Activated CD4-positive, alpha-beta T cell treated with anti-CD3 and anti-CD28 coated beads, Interleukin-2, amount 50 U/mL, for 16 hours (primary cell): ENCODE data around the gene CAVIN1.
"Not testable (repeated sequence)": the region's sequence is repeated elsewhere in the genome, so short reads cannot be mapped to it uniquely, and the experiment has no call there.

ENCODE experiments used
- DNase-seq: peaks from one replicate; pipeline ENCODE4 v3.0.0-alpha.2; 2020

Gene CAVIN1, protein sequence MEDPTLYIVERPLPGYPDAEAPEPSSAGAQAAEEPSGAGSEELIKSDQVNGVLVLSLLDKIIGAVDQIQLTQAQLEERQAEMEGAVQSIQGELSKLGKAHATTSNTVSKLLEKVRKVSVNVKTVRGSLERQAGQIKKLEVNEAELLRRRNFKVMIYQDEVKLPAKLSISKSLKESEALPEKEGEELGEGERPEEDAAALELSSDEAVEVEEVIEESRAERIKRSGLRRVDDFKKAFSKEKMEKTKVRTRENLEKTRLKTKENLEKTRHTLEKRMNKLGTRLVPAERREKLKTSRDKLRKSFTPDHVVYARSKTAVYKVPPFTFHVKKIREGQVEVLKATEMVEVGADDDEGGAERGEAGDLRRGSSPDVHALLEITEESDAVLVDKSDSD

DNA sequence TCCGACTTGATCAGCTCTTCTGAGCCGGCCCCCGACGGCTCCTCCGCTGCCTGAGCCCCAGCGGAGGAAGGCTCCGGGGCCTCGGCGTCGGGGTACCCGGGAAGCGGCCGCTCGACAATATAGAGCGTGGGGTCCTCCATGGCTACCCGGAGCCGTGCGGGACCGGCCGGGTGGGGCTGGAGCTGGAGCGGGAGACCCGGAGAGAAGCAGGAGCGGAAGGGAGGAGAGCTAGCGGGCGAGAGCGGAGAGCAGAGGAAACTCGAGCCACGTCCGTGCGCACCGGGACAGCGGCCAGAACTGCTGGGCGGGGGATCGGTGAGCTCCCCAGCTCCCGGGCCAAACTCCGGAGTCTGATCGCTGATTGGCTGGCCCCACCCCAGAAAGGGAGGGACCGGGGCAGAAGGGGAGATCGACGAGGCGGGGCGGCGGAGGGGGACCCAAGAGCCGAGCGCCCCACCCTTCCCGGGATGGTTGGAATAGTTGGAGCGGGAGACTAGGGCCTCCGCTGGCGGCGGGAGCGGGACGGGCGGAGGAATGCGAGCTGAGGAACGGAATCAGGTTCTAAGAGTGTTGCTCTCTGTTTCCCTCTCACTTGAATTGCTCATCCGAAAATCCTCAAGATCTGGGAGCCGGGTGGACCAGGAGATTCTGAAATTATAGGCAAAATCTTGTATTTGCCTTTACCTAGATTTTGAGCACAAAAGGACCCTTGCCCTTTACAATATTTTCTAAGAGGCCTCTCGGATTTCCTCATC lies at the start of gene CAVIN1:
TSS of gene CAVIN1 (minus strand) at position 299 of the 755 bp plus-strand sequence. CDS start at position 140, 159 bp downstream.
- no peak for DNase-seq

DNA sequence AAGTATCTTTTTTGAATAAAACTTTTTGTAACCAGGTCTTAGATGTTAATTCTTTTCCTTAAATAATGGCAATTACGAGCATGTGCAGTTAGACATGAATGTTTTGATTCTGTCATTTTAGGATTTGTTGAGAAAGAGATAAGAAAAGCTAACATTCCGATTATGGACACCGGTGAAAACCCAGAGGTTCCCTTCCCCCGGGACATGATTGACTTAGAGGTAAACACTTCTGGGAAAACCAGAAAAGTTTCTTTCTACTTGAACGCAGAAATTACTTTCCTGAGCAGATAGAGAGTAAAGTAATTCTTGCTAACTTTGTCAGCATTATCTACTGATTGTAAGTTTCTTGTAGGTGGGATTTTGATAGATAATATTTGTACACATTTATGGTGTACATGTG lies 44.8 kb upstream of the CAVIN1 start:
- DNase-seq: no peak

DNA sequence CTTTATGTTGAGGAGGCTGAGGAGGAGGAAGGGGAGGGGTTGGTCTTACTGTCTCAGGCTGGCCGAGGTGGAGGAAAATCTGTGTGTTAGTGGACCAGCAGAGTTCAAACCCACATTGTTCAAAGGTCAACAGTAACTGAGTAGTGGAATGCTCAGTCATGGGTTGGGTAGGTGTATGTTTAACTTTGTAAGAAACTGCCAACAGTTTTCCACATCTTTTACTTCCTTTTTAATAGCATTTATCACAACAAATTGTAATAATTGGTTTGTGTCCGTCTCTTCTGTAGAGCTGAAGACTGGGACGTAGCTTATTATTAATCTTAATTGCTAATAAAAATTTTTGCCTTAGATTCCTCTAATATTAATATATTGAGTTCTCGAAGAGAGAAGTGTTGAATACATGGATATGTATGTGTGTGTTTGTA lies 40.9 kb upstream of the CAVIN1 start:
- no peak for DNase-seq

DNA sequence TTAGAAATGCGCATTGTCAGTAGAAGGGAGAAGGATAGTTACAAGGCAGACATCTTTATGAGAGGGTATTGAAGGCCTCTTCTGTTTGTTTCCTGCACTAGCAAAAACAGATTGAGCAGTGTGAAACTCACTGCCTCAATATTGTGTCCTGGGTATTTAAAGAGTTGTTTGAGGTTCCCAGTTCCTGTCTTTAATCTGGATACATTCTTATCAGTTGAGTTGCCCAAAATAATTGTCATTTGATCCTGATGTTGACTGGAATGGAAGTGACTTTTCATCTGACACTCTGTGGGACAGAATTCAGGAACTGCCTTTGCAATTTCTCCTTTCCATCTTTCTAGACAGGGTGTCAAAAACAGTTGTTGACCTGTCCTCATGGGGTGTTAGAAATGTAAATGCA lies 37.3 kb upstream of the CAVIN1 start:
- no peak for DNase-seq

DNA sequence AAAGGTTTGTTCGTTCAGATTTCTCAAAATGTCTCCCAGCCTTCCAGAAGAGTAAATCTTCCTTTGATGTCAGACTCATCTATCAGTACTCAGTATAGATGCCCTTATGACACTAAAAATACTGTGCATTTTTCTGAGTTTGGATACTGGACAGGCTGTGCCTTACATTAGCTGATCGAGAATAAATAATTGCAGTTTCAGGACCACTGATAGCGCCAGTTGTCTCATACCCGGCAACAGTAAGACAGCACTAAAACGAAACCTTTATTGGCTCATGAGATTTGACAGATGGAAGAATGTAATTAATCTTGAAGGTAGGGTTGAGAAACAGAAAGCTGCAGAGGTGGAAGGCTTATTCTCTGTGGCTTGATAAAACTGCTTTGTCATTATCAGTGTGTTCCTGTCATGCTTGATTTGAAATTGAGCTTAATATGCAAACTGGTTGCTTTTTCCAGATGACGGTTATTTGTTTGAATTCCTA lies 36.8 kb upstream of the CAVIN1 start:
- peak; percentile 40 for DNase-seq

DNA sequence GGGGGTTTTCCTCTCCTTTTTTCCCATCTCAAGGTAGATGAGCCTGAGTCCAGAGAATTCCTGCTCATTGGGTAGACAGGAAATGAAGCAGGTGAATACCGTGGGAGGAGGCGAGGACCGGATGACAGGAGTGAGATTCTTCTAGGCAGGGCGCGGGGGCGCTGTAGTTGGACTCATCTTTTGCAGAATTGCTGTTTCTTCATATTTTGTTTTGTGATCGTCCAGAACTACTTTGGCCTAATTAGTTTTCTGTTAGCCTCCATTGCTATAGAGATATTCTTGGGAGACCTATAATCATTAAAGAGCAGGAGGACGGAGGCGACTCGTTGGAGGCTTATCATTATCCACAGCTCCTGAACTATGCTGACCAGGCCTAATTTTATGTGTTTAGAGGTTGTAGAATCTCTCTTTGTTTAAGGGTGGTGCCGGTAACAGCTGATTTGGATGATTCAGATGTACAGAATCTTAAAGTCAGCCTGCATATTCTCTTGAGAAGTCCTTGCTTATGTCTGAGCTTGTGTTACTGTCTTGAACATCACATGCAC lies 36.3 kb upstream of the CAVIN1 start:
- peak; percentile 10 for DNase-seq

DNA sequence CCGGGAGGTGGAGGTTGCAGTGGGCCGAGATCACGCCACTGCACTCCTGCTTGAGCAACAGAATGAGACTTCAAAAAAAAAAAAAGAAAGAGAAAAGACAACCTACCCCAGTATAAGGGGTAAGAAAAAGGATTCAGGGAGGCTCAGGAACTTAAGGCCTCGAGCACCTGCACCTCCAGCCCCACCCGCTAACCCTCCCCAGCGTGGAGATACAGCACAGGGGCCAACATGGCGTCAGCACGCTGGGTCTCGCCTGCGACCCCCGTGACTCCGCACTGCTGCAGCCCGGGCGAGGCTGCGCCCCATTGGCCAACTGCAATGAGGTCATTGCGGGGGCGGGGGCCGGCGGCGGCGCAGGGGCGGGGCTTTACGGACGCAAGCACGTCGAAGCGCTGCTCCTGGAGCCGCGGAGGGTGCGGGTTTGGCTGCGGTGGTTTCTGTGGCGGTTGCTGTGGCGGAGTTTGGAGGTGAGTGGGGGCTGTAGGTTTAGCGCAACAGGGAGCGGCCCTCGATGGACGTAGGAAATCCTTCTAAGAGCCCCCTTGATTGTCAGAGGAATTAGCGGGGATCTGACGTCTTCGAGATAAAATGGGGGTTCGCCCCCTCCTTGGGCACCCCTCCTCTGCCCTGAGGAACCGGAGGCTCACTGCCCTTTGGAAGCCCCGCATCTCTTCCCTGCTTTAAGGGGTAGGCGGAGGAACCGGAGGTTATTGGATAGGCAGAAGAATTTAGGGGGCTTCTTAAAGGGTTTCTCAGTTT lies 35.6 kb upstream of the CAVIN1 start, which contains the start of gene ATP6V0A1:
TSS of gene ATP6V0A1 (plus strand) at position 382 of the 759 bp plus-strand sequence. CDS start 2,017 bp downstream, outside the sequence.
- DNase-seq: peak; percentile 91

DNA sequence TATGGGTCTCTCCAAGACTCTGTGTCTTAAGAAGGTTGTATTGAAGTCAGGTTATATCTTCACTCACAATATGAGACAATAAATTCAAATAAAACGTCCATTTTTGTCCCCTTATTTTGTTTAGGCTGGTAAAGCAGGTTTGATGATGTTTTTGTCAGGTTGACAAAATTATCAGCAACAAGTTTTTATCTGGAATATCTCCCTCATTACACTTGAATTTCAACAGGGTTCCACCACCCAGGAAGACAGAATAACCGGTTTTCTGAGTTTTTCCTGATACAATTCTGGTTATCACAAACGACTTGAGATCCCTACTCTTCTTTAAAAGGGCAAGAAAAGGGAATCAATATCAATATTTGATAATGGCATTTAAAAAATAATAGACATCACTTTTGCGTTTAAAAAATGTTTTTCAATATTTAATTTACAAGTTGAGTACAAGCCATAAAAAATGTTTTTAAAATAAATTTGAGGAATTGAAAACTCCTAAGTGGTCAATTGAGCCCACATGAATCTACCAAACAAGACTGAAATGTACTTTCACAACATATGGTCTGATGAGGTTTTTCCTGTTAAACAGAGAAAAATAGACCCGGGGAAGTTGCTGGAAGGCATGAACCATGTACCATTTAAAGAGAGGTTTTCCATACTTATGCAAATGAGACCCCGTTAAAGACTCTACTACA lies 34.2 kb upstream of the CAVIN1 start:
- DNase-seq: no peak

DNA sequence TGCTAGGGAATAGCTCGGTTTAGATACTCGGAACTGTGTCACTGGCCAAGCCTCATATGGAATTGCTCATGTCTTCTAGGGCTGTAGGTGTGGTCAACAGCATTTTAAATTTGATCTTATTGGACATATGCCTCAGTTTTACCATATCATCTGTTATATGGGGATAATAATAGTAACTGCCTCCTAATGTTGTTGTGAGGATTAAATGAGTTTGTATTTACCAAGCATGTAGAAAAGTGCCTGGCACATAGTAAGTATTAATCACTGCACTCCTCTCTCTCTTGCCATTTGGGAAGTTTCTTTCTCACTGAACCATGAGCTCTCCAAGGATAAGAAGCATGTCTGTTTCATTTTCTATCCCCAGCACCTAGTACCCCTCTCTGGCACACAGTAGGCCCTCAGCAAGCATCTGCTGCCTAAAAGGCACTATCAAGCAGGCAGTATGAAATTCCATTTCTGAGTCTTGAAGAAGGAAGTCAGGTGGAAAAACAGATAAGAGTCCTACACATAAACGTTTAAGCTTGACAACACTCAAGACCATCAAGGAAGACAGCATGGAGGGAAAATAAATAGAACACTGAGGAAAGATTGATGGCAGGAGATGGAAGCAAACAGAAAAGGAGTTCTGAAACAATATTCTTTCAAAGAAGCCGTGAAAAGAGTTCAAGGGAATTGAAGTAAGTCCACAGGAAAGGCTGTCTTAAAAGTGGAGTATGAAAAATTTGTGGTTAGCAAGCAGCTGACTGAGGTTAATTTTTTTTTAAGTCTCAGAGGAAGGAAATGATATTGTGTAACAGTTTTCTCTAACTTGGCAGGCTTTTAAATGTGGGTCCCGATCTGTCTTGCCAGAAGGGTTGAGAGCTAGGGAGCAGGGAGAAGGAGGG lies 33.4 kb upstream of the CAVIN1 start:
- peak; percentile 53 for DNase-seq

DNA sequence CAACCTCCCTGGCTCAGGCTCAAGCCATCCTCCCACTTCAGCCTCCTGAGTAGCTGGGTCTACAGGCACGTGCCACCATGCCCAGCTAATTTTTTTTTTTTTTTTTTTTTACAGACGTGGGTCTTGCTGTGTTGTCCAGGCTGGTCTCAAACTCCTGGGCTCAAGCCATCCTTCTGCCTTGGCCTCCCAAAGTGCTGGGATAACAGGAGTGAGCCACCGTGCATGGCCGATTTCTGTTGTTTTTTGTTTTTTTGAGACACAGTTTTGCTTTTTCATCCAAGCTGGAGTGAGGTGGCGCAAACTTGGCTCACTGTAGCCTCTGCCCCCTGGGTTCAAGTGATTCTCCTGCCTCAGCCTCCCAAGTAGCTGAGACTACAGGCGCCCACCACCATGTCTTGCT lies 31.9 kb upstream of the CAVIN1 start:
- not testable (repeated sequence) for DNase-seq

DNA sequence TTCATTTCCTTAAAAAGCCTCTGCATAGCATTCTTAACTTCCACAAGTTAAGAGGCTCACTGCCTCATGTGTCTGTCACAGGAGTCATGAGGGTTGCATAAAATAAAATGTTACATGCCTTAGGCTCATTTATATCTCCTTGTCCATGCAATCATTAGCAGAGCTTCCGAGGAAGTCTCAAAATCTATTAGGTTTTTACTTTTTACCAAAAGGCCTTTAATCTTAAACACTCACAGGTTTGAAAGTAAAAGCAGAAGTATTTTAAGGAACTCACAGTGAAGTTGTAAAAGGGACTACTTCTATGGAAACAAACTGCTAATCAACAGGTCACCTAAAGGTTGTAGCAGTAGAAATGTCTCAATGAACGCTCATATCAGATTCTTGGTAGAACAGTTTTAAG lies 30.4 kb upstream of the CAVIN1 start:
- DNase-seq: no peak

DNA sequence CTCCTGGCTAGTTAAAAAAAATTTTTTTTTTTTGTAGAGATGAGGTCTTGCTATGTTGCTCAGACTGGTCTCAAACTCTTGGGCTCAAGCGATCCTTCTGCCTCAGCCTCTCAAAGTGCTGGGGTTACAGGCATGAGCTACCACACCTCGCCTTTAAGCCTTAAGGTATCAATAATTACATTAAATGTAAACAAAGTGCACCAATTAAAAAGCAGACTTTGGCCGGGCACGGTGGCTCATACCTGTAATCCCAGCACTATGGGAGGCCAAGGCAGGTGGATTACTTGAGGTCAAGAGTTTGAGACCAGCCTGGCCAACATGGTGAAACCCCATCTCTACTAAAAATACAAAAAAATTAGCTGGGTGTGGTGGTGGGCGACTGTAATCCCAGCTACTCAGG lies 28.2 kb upstream of the CAVIN1 start:
- DNase-seq: not testable (repeated sequence)

DNA sequence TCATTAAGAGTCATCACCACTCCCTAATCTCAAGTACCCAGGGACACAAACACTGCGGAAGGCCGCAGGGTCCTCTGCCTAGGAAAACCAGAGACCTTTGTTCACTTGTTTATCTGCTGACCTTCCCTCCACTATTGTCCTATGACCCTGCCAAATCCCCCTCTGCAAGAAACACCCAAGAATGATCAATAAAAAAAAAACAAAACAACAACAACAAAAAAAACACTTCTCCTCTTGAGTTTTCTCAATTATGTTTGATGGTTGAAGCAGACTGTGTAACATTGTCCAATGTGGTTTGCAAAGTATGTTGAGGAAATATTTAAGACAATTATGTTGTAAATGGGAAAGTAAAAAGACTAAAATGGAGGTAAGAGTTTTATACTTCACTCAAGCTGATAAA lies 26.8 kb upstream of the CAVIN1 start:
- DNase-seq: not testable (repeated sequence)

DNA sequence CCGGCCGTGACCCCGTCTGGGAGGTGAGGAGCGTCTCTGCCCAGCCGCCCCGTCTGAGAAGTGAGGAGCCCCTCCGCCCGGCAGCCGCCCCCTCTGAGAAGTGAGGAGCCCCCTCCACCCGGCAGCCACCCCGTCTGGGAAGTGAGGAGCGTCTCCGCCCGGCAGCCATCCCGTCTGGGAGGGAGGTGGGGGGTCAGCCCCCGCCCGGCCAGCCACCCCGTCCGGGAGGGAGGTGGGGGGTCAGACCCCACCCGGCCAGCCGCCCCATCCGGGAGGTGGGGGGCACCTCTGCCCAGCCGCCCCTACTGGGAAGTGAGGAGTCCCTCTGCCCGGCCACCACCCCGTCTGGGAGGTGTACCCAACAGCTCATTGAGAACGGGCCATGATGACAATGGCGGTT lies 26.1 kb upstream of the CAVIN1 start:
- DNase-seq: not testable (repeated sequence)

DNA sequence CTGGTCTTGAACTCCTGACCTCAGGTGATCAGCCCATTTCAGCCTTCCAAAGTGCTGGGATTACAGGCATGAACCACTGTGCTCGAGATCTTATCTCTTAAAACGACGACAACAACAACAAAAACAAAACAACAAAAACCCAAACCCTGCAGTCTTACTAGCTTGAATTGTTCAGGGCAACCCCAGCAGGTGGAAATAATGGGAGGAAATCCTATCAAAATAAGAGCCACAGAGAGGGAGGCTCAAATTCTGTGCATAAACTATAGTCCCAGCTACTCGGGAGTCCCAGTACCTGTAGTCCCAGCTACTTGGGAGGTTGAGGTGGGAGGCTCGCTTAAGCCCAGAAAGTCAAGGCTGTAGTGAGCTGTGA lies 19.1 kb upstream of the CAVIN1 start:
- no peak for DNase-seq

DNA sequence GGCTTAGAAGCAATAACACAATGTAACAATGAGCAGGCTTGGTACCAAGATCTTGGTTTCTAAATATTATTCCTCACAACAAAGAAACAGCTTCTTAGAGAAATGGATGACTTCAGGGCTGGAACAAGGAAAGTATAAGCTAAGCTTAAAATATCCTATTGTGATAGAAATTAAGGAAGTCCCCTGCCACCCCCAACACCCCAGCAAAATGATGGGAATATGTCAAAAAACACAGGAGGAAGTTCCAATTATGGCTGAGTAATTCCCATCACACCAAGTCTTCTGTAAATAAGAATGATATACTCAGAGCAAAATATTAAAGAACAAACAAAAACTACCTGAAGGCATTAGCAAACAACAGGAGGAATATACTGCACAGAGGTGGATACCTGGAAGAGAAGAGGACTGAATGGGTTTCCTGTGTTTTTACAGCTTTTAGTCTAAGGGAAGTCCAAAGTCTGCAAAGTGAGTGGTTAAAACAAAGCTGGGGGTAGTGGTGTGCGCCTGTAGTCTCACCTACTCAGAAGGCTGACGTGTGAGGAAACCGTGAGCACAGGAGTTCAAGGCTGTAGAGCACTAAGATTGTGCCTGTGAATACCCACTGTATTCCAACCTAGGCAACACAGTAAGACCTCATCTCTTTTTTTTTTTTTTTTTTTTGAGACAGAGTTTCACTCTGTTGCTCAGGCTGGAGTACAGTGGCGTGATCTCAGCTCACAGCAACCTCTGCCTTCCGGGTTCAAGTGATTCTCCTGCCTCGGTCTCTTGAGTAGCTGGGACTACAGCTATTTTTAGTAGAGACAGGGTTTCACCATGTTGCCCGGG lies 18.5 kb upstream of the CAVIN1 start:
- DNase-seq: no peak

DNA sequence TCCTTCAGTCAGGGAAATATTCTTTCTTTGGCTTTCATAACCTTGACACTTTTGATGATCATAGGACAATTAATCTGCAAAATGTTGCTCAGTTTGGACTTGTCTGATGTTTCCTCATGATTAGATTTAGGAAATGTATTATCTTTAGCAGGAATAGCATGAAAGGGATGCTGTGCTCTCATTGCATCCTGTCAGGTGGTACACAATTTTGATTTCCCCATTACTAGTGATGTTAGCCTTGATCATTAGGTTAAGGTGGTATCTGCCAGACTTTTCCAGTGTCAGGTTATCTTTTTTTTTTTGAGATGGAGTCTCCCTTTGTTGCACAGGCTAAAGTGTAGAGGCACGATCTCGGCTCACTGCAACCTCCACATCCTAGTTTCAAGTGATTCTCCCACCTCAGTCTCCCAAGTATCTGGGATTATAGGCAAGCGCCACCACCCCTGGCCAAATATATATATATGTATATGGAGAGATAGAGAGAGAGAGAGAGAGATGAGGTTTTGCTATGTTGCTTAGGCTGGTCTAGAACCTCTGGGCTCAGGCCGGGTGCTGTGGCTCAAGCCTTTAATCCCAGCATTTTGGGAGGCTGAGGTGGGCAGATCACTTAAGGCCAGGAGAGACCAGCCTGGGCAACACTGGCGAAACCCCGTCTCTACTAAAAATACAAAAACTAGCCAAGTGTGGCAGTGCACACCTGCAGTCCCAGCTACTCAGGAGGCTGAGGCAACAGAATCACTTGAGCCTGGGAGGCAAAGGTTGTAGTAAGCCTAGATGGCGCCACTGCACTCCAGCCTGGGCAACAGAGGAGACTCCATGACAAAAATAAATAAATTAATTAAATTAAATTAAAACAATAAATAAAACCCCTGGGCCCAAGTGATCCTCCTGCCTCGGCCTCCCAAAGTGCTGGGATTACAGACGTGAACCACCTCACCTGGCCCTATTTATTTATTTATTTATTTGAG lies 15.8 kb upstream of the CAVIN1 start:
- peak; percentile 44 for DNase-seq

DNA sequence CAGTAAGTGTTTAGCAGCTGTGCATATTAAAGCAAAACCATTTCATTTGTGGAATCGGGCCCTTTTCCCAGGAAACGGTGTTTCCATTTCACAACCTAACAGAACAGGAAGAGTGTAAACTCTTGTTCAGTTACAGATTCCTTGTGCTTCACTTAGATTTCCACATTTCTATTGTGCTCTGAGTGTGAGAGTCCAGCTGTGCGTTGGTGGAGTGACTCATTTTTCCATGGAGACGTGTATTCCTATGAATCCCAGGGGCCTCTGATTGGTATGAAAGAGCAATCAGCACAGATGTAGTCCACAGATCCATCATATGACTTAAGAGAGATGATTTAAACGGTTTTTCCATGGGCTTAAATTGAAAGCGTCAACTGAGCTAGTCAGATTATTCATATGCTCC lies 13.3 kb upstream of the CAVIN1 start:
- no peak for DNase-seq

DNA sequence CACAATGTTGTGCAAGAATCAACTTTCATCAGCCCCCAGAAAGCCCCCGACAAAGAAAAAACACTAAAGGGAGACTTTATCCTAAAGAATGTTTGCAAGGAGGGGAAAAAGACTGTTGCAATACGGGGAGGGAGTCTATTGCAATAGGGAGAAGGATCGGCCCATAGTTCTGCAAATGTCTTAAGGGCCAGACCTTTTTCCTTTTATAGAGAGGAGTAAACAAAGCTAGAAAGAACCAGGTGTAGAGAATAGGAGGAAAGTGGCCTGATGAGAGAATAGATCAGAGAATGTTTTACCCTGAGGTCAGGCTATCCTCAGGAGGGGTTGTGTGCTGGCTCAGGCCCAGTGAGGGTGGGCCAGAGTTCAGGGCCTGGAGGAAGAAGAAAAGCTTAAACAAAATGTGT lies 8.7 kb upstream of the CAVIN1 start:
- no peak for DNase-seq
